Endothelial cell of umbilical vein (primary cell): Measurements from ENCODE around the gene KRTAP10-6. TPM values are rescaled to one million over a fixed set of nuclear protein-coding genes. Genes with fewer than 3 reads are reported as not detected.
"Not testable (repeated sequence)": the region's sequence is repeated elsewhere in the genome, so short reads cannot be mapped to it uniquely, and the experiment has no call there.

Experiments
- BruUV-seq: library from RNA; stranded (reverse); fragments of 400-500 nt; replicated peaks from 2 replicates; lab custom pipeline; 2021; lab: Mats Ljungman, UMichigan
- CTCF ChIA-PET: fragments of 300-600, 350-600 bp; sonication (Branson Sonifier 250); formaldehyde crosslinking; loops from one replicate; lab custom pipeline; 2021; ENCODE audit warnings: antibody characterized with exemption, inconsistent platforms; lab: Charles Lee
- POLR2A ChIA-PET: fragments of 300-600, 350-600 bp; sonication (Branson Sonifier 250); formaldehyde crosslinking; loops from one replicate; lab custom pipeline; 2021; ENCODE audit warnings: antibody characterized with exemption, inconsistent platforms; lab: Charles Lee
- DNase-seq: peaks from one replicate; pipeline ENCODE4 v3.0.0-alpha.2; 2011; ENCODE audit warnings: low read depth, low spot score
- FAIRE-seq: peaks from 2 replicates; lab custom pipeline; 2011; peaks lifted over from hg19 to GRCh38; lab: Jason Lieb, UNC
- H2AFZ ChIP-seq: 2 replicates; pipeline ENCODE4 v1.6.0; 2012; ENCODE audit warnings: low read depth, low read length, control low read depth, inconsistent platforms
- H3K27ac ChIP-seq: 2 replicates; pipeline ENCODE4 v1.5.1; 2011; ENCODE audit warnings: low read depth, mild to moderate bottlenecking, control low read depth, low read length, moderate library complexity; ENCODE audit not compliant: insufficient read depth
- H3K27me3 ChIP-seq, 2 experiments: 2 replicates each; pipeline versions ENCODE4 v1.6.0 to v1.6.1; 2011; ENCODE audit warnings: low read length in 2 of 2, mixed read lengths in 1 of 2; ENCODE audit not compliant: control insufficient read depth in 2 of 2, insufficient read depth in 2 of 2
- H3K36me3 ChIP-seq, 2 experiments: 2 replicates in 1 of 2; 3 replicates in 1 of 2; pipeline ENCODE4 v1.5.1; 2011; ENCODE audit warnings: low read length in 2 of 2, mild to moderate bottlenecking in 1 of 2, moderate library complexity in 1 of 2; ENCODE audit not compliant: control insufficient read depth in 2 of 2, insufficient read depth in 2 of 2; ENCODE audit errors: extremely low read depth in 1 of 2
- H3K4me1 ChIP-seq: 3 replicates; pipeline ENCODE4 v1.5.1; 2011; ENCODE audit warnings: mild to moderate bottlenecking, low read length; ENCODE audit not compliant: control insufficient read depth, insufficient read depth; ENCODE audit errors: extremely low read depth
- H3K4me2 ChIP-seq: 2 replicates; pipeline ENCODE4 v1.6.1; 2011; ENCODE audit warnings: low read length, control low read depth, mixed read lengths; ENCODE audit not compliant: insufficient read depth
- H3K4me3 ChIP-seq, 3 experiments: fragments of 200-600 bp in 1 of 3; sonication (generic), shearing (Covaris generic) in 1 of 3; replicated peaks in 1 of 3; 2 replicates each; pipeline ENCODE4 v1.5.1; 2011 to 2016; ENCODE audit warnings: control low read depth in 3 of 3, low read length in 3 of 3, mild to moderate bottlenecking in 2 of 3, inconsistent platforms in 1 of 3, low read depth in 1 of 3, moderate library complexity in 1 of 3; ENCODE audit not compliant: insufficient read depth in 1 of 3
- H3K79me2 ChIP-seq: 2 replicates; pipeline ENCODE4 v1.6.0; 2012; ENCODE audit warnings: low read length, inconsistent platforms; ENCODE audit not compliant: control insufficient read depth, insufficient read depth
- H3K9ac ChIP-seq: replicated peaks from 2 replicates; pipeline ENCODE3; 2011; ENCODE audit warnings: low read length, control low read depth; ENCODE audit not compliant: insufficient read depth; ENCODE audit errors: extremely low read depth
- H3K9me1 ChIP-seq: replicated peaks from 3 replicates; pipeline ENCODE4 v1.6.0; 2011; ENCODE audit warnings: mild to moderate bottlenecking, low read length; ENCODE audit not compliant: control insufficient read depth, insufficient read depth; ENCODE audit errors: extremely low read depth
- H3K9me3 ChIP-seq: replicated peaks from 2 replicates; pipeline ENCODE4 v1.5.1; 2012; ENCODE audit warnings: low read length, inconsistent platforms; ENCODE audit not compliant: control insufficient read depth, insufficient read depth
- H4K20me1 ChIP-seq: replicated peaks from 2 replicates; pipeline ENCODE3; 2011; ENCODE audit warnings: mild to moderate bottlenecking, low read length; ENCODE audit not compliant: control insufficient read depth, insufficient read depth; ENCODE audit errors: extremely low read depth
- EZH2 ChIP-seq: IDR thresholded peaks from 2 replicates; pipeline ENCODE4 v1.6.1; 2012; ENCODE audit warnings: borderline replicate concordance, low read depth, mild to moderate bottlenecking, moderate library complexity, low read length, inconsistent platforms; ENCODE audit not compliant: severe bottlenecking
- FOS ChIP-seq: IDR thresholded peaks from 2 replicates; pipeline ENCODE4 v1.6.1; 2011; ENCODE audit warnings: mild to moderate bottlenecking, low read length, moderate library complexity, borderline replicate concordance; ENCODE audit not compliant: insufficient read depth
- GATA2 ChIP-seq: IDR thresholded peaks from 2 replicates; pipeline ENCODE4 v1.7.0; 2011; ENCODE audit warnings: low read depth, mild to moderate bottlenecking, moderate library complexity, mixed read lengths, low read length; ENCODE audit not compliant: insufficient read length, insufficient read depth
- JUN ChIP-seq: IDR thresholded peaks from 2 replicates; pipeline ENCODE4 v1.6.1; 2011; ENCODE audit warnings: borderline replicate concordance, low read depth; ENCODE audit not compliant: insufficient read length, insufficient read depth
- MYC ChIP-seq: IDR thresholded peaks from one replicate; pipeline ENCODE4 v1.6.1; 2011; ENCODE audit warnings: mild to moderate bottlenecking, low read depth, low read length
- POLR2A ChIP-seq: IDR thresholded peaks from 2 replicates; pipeline ENCODE4 v1.6.1; 2012; ENCODE audit warnings: low read depth, mild to moderate bottlenecking, control low read depth, low read length
- POLR2AphosphoS5 ChIP-seq: IDR thresholded peaks from 2 replicates; pipeline ENCODE4 v1.6.1; 2012; ENCODE audit warnings: low read depth, mild to moderate bottlenecking, control low read depth, low read length, moderate library complexity; ENCODE audit not compliant: insufficient read depth
- dilution Hi-C: fragments of 300-500 bp; cut with MboI; formaldehyde crosslinking; loops from one replicate; pipeline ENCODE4 v1.15.0; 2019; ENCODE audit warnings: low sequenced_read_pairs; ENCODE audit not compliant: extremely low pct_ligation_motif_present
- intact Hi-C: fragments of 100-400 bp; cut with micrococcal nuclease; formaldehyde crosslinking; loops from one replicate; pipeline ENCODE4 v1.10.0; 2022
- polyA plus RNA-seq, 4 experiments: library from polyadenylated mRNA; depleted of rRNA in 3 of 4; stranded (reverse) in 3 of 4; unstranded in 1 of 4; fragments of >200 nt; gene quantifications; 2 replicates each; pipeline versions ENCODE4 v1.2.1 to v1.2.3, GENCODE V29; 2011 to 2012; ENCODE audit warnings: missing spikeins in 1 of 4
- total RNA-seq: library from RNA; stranded (reverse); gene quantifications from 2 replicates; pipeline ENCODE4 v1.2.3, GENCODE V29; 2021
- TF ChIP-seq, protein P1 (sequence below), 2 donors: IDR thresholded peaks; 1 replicate in 1 of 2; 2 replicates in 1 of 2; pipeline ENCODE4 v1.5.1; 2011; ENCODE audit warnings: low read length in 2 of 2, mild to moderate bottlenecking in 2 of 2, moderate library complexity in 2 of 2, control low read depth in 1 of 2, inconsistent platforms in 1 of 2, low read depth in 1 of 2; ENCODE audit not compliant: insufficient read depth in 1 of 2; ENCODE audit errors: extremely low read depth in 1 of 2
- TF ChIP-seq, protein P2 (sequence below): IDR thresholded peaks from 2 replicates; pipeline ENCODE4 v1.6.1; 2011; ENCODE audit not compliant: insufficient read depth, insufficient read length

The KRTAP10-6 gene
- total and polyA plus RNA-seq, 2 donors (not counting 3 experiments of a cell fraction or from before 2014, with no cell fraction given), result not detected

DNA sequence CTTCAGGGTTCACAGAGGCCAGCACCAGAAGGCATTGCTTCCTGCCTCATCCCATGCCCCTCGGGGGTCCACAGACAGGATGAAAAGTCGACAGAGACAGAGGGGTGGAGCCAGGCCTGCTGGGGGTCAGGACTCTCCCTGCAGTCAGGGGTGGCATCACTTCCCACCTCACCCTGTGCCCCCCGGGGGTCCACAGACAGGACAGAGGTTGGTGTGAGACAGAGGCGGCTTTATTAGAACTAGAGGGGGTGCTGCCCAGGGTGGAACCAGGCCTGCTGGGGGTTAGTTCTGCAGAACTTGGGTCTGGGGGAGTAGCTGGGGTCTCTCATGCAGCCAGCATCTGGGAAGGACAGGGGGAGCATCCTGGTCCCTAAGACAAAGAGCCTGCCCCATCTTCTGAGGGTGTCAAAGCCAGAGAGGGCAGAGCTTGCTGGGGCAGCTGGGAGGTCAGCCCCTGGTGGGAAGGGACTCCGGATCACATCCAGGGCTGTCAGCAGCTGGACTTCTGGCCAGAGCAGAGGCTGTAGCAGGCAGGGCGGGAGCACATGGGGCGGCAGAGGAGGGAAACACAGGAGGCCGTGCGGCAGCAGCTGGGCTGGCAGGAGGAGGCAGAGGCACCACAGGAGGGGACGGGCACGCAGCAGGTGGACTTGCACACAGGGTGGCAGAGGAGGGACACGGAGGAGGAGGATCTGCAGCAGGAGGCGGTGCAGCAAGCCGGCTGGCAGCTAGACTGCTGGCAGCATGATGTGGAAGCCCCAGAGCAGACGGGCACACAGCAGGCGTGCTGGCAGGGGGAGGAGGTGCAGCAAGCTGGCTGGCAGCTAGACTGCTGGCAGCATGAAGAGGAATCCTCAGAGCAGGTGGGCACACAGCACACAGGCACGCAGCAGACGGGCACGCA lies 1.2 kb downstream of the KRTAP10-6 start:
- H3K9me3 ChIP-seq, H3K4me2 ChIP-seq, dilution Hi-C loops, H2AFZ ChIP-seq, H3K27me3 ChIP-seq, H3K4me3 ChIP-seq, H3K9me1 ChIP-seq, H3K4me1 ChIP-seq, POLR2A ChIA-PET, H3K27ac ChIP-seq, intact Hi-C loops, H3K36me3 ChIP-seq, H4K20me1 ChIP-seq, H3K79me2 ChIP-seq, BruUV-seq, DNase-seq, FAIRE-seq, H3K9ac ChIP-seq: not testable (repeated sequence)
- CTCF ChIA-PET, result interaction anchor here (1.2 to 1.8 kb wide), 2 partner anchors 10 to 202 kb away, joined by 4 read pairs; partner anchors contain the start of gene KRTAP10-7

DNA sequence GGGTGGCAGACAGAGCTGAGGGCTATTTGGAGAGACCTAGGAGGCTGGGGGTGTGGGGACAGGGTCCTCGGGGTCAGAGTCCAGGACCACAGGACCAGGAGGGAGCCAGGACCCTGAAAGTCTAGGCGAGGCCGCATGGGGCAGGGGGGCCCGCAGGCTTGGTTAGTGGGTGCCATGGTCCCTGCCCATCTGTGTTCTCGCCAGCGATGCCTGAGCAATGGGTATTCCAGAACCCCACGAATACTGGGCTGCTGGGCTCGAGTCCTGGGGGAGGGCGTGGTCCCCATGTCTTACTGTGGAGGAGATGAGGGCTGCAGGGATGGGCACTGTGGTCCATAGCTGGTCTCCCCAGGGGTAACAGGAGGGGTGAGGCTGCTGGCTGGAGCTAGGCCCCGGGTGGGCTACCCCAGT lies 2.0 kb downstream of the KRTAP10-6 start:
- POLR2A ChIA-PET, result no interaction called here
- Histone ChIP-seq H3K27me3 (peaks cover 1 to 3% of the 10 kb centered on the region in 2 experiments), H3K36me3 (no peaks in the 10 kb centered on the region), H3K9me3 (no peaks in the 10 kb centered on the region), H3K9ac (no peak overlapping the region), H3K79me2 (no peaks in the 10 kb centered on the region), H3K9me1 (no peaks in the 10 kb centered on the region), H3K27ac (no peak overlapping the region), H4K20me1 (no peaks in the 10 kb centered on the region), H3K4me2 (no peak overlapping the region), H2AFZ (no peak overlapping the region), H3K4me3 (no peak overlapping the region), H3K4me1 (no peaks in the 10 kb centered on the region)
- intact Hi-C loops (no loop called here), dilution Hi-C loops (no loop called here)
- CTCF ChIA-PET, result no interaction called here
- TF ChIP-seq POLR2A (no peak), FOS (no peak), JUN (no peak), MYC (no peak), POLR2AphosphoS5 (no peak), GATA2 (no peak), EZH2 (no peak)
- TF ChIP-seq, protein P1, sequence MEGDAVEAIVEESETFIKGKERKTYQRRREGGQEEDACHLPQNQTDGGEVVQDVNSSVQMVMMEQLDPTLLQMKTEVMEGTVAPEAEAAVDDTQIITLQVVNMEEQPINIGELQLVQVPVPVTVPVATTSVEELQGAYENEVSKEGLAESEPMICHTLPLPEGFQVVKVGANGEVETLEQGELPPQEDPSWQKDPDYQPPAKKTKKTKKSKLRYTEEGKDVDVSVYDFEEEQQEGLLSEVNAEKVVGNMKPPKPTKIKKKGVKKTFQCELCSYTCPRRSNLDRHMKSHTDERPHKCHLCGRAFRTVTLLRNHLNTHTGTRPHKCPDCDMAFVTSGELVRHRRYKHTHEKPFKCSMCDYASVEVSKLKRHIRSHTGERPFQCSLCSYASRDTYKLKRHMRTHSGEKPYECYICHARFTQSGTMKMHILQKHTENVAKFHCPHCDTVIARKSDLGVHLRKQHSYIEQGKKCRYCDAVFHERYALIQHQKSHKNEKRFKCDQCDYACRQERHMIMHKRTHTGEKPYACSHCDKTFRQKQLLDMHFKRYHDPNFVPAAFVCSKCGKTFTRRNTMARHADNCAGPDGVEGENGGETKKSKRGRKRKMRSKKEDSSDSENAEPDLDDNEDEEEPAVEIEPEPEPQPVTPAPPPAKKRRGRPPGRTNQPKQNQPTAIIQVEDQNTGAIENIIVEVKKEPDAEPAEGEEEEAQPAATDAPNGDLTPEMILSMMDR (IDR thresholded peaks at IDR 0.05; ENCODE audit: extremely low read depth in 1 of 2, insufficient read depth in 1 of 2, low read depth in 1 of 2, low read length in 2 of 2), result no peak
- TF ChIP-seq, protein P2, sequence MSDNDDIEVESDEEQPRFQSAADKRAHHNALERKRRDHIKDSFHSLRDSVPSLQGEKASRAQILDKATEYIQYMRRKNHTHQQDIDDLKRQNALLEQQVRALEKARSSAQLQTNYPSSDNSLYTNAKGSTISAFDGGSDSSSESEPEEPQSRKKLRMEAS, result no peak
- FAIRE-seq (no peak), DNase-seq (no peak)
- no TSS peak for BruUV-seq
